ENCODE data around the gene TGIF1.
"Not testable (repeated sequence)": the region's sequence is repeated elsewhere in the genome, so short reads cannot be mapped to it uniquely, and the experiment has no call there.

Gene TGIF1

DNA sequence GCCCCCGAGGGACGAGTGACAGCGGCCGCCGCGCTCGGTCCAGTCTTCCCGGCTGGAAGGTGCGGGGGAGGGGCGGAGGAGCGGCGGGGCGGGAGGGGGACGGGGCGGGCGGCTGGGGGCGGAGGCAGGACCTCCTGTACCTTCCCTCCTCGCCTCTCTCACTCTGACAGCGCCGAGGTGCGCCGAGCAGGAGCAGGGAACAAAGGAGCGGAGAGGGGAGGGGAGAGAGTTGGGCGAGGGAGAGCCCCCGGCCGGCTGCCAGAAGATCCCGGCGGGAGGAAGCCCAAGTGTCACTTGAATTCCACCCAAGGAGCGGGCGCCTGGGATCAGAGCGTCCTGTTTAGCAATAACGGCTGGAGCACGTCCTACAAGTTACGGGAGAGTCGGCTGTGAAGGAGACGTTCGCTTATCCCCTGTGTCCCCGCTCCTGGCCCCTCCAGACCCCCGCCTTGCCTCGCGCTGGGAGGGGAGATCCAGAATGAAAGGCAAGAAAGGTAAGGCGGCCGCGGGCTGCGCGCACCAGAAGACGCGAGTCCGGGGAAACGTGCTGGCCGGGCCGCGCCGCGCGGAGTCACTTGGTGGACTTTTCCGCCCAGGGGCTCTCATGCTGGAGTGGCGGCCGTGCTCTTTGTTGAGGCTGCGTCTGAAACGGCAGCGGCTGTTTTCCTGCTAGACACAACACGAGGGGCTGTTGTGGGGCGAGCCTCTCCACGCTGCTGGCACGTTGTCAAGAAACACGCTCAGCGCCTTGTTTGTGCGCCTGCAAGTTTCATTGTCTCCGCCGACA lies at the start of gene TGIF1:
TSS of gene TGIF1 (plus strand) at position 161 of the 787 bp plus-strand sequence. CDS start at position 479, 318 bp downstream.
- DNase-seq, result peak; percentile 69 to 75

DNA sequence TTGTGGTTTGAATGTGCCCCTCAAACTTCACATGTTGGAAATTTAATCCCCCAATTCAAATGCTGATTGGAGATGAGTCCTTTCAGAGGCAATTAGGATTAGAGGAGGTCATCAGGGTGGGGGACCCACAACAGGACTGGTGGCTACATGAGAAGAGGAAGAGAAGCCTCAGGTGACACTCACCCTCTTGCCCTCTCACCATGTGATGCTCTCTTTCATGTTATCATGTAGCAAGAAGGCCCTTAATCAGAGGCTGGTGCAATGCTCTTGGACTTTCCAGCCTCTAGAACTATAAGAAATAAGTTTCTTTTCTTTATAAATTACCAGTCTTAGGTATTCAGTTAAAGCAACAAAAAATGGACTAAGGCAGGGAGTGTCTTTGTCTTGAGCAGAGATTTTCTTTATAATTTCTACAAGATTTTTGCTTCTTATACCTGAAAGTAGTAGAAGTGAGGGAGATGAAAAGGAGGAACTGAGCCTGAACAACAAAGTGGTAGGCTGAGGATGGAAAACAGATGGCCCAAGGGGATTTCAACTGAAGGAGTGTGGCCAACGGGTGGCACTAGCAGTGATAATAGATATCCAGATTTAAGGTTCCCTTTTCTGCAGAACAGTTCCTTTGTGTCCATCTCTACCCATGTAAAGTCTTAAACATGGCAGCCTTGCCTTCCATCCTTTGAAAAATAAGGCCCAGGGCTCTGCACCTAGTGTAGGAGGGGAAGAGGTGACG lies 49.2 kb upstream of the TGIF1 start:
- no peak for DNase-seq

DNA sequence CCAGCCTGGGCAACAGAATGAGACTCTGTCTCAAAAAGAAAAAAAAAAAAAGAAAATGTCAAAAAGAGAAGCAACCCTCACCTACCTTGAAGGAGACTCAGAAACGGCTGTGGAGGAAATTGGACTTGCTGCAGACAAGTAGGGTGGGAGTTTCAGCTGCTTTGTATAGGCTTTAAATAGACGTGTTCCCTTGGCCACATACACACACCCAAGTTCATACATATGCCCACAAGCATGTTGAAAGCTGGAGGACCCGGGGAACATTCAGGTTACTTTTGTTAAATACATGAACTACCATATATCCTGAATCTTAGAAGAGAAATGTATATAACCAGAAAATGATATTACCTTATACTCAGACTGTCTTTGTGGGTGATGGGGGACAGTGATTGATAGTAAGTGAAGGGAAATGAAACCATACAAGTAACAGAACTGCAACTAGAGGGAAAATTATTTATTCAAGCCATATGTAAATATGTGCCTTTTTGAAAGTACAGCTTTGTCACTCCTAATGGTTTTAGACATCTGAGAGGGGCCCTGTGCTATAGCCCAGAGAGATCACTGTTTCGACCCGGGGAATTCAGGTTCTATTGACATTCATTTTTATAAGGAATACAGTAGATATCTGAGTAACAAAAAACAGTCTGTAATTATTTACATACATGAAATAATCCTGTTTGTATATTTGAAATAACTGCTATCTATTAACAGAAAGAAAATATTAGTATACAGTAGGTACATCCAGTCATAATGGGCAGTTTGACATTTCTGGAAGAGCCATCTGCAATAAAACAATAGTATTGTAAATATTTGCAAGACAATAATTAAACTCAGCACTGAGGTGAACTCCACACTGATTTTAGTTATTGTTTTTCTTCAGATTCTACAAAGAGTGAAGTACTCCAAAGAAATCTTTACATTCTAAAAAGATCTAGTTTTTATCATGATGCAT lies 48.0 kb upstream of the TGIF1 start:
- DNase-seq, result no peak

DNA sequence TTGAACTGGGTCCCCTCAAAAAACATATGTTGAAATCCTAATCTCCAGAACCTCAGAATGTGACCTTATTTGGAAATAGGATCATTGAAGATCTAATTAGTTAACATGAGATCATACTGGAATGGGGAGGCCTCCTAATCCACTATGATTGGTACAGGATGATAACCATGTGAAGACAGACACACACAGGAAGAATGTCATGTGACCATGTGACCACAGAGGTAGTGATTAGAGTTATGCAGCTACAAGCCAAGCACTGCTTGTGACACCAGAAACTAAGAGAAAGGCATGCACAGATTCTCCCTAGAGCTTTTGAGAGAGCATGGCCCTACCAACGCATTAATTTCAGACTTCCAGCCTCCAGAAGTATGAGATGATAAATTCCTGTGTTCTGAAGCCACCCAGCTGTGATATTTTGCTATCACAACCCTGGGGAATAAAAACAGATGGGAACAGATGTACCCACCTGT lies 47.0 kb upstream of the TGIF1 start:
- DNase-seq, result no peak

DNA sequence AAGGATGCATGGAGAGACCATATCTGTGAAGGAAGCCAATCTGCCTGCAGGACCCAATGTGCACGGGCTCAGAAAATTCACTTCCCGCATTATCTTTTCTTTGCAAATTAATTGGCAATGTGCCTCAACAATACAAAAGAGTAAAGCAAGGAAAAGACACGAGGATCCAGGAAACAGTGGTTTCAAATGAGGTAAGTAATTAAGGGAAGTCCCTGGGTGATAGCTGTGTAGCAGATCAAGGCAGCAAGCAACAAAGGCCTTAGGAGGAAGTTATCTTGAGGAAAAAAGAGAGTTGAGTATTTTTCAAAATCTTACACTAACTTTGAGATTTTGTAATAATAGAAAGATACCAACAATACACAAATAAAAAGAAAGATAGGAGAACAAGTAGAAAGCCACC lies 44.3 kb upstream of the TGIF1 start:
- no peak for DNase-seq

DNA sequence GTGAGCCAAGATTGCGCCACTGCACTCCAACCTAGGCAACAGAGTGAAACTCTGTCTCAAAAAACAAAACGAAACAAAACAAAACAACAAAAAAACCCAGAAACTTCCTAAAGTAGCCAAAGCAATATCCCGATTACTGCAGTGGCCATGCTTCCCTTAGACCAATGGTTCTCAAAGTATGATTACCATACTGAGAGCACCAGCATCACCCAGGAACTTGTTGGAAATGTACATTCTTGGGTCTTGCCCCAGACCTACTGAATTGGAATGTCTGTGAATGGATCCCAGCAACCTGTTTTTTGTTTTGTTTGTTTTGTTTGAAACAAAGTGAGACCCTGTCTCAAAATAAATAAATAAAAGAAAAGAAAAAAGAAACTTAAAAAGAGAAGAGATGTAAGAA lies 41.9 kb upstream of the TGIF1 start:
- DNase-seq, result no peak

DNA sequence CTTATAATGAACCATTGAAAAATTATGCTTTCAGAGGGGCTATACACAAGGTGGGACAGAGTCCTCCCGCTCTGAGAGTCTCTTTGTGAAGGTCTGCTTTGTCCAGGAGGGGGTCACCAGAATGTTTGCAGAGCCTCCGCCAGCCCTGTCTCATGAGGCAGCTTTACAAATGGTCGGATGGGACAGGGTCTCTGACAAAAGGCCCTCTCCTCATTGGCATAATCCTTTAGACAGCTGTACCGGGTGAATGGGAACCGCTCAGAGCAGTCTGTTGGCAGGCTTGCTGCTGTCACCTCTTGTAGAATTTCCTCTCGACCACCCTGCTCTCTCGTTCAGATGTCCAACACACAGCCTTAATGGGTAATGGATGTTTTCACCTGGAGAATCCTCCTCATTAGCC lies 40.2 kb upstream of the TGIF1 start:
- no peak for DNase-seq

DNA sequence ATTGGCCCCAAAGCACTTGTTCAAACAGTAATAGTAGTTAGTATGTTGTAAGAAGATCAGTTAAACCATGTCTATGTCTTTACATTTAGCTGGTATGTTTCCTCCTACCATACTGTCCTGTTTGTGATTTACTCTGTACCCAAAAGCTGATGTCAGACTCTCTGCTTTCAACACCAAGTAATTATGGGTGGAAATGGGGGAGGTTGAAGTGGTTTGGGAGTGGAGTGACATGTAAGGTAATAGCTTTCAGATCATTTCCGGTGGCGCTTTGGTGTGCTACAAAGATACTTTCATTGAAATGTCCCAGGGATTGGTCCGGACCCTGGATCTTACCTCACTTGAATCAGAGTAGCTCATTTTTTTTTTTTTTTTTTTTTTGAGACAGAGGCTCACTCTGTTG lies 39.7 kb upstream of the TGIF1 start:
- DNase-seq, result no peak

DNA sequence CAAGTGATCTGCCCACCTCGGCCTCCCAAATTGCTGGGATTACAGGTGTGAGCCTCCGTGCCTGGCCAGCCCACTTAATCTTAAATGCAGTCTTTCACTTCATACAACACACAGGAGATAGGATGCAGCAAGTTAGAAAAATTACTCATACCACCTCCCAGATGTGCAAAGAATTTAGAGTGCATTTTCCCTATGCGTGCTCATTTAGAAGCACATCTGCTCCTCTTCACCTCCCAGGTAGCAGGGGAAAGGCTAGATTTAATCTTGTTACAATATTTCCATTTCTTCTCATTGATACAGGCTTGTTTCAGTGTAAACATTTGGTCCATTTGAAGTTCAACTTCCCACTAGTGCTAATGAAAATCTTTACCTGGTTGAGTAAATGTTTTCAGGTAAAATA lies 39.1 kb upstream of the TGIF1 start:
- DNase-seq, result not testable (repeated sequence)

DNA sequence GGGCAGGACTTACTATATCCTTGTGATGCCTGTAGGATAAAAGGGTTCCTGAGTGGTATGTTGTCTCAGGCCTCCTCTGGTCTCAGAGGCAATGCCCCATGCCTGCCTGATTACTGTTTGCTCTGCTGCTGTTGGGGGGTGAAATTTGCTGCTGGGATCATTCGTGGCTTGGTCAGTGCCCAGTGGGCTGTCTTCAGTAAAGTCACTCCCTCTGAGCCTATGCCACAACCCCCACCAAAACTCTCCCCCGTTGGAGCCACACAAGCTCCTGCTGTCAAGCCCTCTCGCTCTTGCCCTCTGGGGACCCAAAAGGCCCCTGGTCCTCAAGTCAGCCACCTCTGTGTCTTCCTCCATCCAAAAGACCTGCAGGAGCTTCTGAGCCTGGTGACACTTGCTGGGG lies 38.6 kb upstream of the TGIF1 start:
- no peak for DNase-seq

DNA sequence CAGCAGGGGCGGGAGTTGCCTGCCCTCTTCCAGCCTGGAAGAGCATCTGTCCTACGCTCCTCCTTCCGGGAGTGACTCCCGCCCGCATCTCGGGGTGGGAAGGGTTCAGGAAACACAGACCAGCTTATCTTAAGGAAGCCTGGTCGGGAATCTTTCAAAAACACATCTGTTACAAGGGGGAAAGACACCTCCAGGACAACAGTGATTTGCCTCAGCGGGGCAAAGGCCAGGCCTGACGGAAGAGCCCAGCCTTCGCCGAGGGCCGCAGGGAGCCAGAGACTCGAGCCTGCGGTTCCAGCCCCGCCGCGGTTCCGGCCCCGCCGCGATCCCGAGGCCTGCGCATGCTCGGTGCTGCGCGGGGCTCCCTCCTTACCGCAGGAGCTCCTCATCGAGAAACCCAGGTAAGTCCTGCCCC lies 38.1 kb upstream of the TGIF1 start:
- DNase-seq, result no peak

DNA sequence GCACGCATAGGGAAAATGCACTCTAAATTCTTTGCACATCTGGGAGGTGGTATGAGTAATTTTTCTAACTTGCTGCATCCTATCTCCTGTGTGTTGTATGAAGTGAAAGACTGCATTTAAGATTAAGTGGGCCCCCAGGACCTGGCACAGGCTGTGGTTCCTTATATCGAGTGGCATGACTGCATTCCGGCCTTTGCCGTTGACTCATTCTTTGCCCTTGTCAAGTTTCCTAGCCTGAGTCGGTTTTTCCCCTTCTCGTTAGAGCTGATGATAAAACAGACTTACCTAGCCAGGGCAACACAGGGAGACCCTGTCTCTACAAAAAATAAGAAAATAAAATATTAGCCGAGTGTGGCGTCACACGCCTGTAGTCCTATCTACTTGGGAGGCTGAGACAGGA lies 37.4 kb upstream of the TGIF1 start:
- not testable (repeated sequence) for DNase-seq

DNA sequence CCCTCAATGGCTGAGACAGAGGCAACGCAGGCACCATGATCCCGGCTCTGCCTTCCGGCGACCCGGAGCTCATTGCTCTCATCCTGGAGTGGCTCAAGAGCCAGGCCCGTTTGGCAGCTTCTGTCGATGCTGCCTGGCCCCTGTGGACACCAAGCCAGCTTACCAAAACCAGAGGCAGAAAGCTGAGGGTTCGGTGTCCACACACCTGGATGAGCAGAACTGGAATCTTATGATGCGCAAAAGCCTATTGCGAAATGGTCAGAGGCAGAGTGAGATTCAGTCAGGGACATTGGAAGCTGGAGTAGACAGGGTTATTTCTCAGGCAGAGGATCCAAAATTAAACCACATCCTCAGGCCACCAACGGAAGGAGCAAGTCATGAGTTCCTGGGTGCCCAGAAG lies 34.9 kb upstream of the TGIF1 start:
- no peak for DNase-seq

DNA sequence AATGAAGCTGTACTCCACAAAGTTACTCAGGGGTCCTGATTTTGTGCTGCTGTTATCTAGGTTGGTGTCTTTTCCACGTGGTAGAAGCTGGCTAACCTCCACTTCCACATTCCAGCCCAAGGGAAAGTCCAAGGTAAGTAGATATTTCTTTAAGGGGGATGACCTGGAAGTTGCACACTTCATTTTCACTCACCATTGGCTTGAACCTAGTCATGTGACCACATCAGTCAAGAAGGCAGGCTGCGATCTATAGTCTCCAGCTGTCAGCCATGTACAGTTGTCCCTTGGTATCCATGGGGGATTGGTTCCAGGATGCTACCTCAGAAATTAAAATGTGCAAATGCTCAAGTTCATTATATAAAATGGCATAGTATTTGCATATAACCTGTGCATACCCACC lies 31.9 kb upstream of the TGIF1 start:
- no peak for DNase-seq

DNA sequence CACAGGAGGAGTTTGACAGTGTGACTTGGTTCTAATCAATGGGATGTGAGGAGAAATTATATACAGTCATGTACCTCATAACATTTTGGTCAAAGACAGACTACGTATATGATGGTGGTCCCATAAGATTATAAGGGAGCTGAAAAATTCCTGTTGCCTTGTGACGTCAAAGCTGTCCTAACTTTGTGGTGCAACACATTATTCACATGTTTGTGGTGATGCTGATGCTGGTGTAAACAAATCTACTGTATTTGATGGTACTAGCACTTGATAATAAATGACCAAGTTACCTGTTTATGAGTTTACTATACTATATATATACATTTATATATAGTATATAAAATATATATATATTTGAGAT lies 29.1 kb upstream of the TGIF1 start:
- DNase-seq, result no peak

DNA sequence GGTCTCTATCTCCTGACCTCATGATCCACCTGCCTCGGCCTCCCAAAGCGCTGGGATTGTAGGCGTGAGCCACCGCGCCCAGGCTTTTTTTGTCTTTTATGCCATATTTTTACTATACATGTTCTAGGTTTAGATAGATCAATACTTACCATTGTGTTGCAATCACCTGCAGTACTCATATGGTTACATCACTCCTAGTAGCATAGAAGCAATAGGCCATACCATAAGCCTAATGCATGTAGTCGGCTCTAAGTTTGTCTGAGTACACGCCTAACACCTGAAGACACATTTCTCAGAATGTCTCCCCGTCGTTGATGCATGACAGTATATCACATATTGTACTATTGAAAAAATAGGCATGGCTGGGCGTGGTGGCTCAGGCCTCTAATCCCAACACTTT lies 27.1 kb upstream of the TGIF1 start:
- no peak for DNase-seq

DNA sequence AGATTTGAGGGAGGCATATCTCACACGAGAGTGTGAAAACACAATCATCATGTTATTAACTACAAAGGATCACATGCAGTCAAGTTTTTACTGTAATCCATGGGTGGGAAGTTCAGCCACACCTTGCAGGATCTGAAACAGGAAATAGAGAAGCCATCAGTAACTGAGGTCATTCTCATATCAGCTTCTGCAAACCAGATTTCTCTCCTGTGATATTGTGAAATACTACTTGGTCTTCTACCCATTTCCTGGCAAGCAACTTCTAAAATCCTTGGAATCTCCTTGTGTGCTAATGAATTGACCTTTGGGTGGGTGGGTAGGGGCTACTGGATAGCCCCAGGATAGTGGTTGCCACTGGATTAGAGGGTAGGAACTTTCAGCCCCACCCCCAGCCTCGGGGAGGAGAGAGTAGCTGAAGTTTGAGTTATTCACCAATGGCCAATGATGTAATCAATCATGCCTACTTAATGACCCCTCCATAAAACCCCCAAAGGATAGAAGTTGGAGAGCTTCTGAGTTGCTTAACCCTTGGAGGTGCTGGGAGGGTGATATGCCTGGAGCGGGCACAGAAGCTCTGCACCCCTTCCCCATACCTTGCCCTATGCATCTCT lies 25.6 kb upstream of the TGIF1 start:
- DNase-seq, result no peak

DNA sequence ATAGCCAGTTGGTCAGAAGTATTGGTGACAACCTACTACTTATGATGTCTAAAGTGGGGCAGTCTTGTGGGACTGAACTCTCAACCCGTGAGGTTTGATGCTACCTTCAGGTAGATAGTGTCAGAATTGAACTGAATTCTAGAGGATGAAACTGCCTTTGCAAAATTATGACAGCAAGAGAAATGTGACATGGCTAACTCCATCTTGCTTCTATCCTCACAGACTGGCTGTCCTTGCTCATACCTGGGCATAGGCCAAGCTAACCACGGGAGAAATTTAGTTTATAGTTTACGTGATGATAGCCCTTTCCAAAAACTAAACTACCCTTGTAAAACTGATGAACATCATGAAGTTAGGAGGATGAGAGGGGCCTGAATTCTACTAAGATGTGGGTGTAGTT lies 24.9 kb upstream of the TGIF1 start:
- DNase-seq, result no peak

DNA sequence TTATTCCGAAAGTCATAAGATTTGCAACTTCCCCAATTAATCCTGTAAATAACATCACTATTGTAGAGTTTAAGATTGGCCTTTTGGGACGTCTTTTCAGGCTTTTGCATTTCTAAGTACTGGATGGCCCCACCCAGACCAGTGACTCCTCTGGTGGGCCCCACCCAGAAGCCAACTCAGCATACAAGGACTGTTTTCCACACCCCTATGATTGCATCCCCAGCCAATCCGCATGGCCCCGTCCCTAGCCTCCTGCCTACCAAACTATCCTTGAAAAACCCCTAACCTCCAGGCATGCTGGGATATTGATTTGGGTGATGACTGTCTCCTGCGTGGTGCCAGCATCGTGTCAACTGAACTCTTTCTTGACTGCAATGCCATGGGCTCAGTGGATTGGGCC lies 24.5 kb upstream of the TGIF1 start:
- no peak for DNase-seq

DNA sequence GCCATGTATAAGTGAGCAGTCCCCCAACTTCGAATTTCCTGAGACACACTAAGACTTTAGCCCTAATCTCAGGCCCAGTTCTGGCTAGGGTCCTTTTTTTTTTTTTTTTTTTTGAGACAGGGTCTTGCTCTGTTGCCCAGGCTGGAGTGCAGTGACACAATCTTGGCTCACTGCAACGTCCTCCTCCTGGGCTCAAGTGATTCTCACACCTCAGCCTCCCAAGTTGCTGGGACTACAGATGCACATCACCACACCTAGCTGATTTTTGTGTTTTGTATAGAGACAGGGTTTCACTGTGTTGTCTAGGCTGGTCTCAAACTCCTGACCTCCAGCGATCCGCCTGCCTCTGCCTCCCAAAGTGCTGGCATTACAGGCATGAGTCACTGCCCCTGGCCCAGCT lies 23.9 kb upstream of the TGIF1 start:
- no peak for DNase-seq

DNA sequence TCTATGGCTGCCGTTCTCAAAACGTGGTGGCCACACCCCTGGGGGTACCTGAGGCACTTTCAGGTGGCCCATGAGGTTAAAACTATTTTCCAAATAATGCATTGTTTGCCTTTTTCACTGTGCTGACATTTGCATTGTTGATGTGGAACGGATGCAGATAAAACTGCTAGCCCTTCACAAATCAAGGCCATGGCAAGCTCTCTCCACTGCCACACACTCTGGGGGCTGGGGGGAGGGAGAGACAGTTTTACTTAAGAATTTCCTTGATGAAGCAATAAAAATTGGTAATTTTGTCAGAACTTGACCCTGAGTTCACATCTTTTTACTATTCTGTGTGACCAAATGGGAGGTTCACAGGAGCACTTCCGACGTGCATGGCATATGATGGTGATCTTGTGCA lies 22.0 kb upstream of the TGIF1 start:
- no peak for DNase-seq

DNA sequence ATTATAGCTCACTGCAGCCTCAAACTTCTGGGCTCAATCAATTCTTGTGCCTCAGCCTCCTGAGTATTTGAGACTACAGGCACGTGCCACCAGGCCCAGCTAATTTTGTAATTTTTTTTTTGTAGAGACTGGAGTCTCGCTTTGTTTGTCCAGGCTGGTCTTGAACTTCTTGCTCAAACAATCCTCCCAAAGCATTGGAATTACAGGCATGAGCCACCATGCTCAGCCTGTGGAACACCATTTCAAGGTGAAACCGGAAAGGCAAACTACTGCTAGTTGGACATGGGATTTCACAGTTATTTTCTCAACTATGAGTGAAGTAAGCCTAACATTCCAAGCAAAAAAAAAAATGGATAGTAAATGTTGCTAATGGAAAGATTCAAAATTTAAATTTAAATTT lies 20.9 kb upstream of the TGIF1 start:
- DNase-seq, result no peak

DNA sequence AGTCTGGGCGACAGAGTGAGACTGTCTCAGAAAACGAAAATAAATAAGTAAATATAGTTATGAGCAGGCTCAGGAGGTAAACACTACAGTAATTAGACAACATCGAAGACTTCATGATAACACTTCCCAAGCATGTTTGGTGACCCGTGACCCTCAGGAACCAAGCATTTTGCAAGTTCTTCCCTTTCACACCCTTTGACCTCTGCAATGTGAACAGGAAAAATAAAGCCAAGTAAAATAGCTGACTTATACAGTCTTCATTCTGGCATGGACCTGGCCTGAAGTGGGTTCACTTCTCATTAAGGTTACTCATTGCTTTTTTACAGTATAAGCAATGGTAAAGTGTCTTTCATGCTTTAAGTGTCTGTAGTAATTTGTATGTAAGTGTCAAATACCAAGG lies 15.3 kb upstream of the TGIF1 start:
- no peak for DNase-seq
